Central memory CD8-positive, alpha-beta T cell (primary cell): ENCODE data around the gene CCN5.
"Not testable (repeated sequence)": the region's sequence is repeated elsewhere in the genome, so short reads cannot be mapped to it uniquely, and the experiment has no call there.

Experiments
- ATAC-seq: fragments of 150-1000 bp; cut with Tn5 transposase; replicated peaks from 2 replicates; pipeline ENCODE4 v1.10.0; 2022; ENCODE audit warnings: mild to moderate bottlenecking, moderate FRiP score, moderate number of reproducible peaks; ENCODE audit not compliant: poor library complexity, severe bottlenecking; ENCODE audit errors: extremely low read depth
- DNase-seq, 2 donors: peaks; one replicate each; pipeline ENCODE4 v3.0.0; 2021; ENCODE audit warnings: low spot score in 2 of 2
- H3K27ac Mint-ChIP-seq: one replicate; pipeline ENCODE4 v1.8.0; 2022; ENCODE audit warnings: low read depth, mild to moderate bottlenecking, moderate library complexity, mixed read lengths
- H3K27me3 Mint-ChIP-seq: one replicate; pipeline ENCODE4 v1.8.0; 2022; ENCODE audit warnings: mixed read lengths
- H3K36me3 Mint-ChIP-seq: one replicate; pipeline ENCODE4 v1.8.0; 2022; ENCODE audit warnings: mild to moderate bottlenecking, moderate library complexity, mixed read lengths; ENCODE audit not compliant: insufficient read depth
- H3K4me1 Mint-ChIP-seq: one replicate; pipeline ENCODE4 v1.8.0; 2022; ENCODE audit warnings: mixed read lengths
- H3K4me3 Mint-ChIP-seq: one replicate; pipeline ENCODE4 v1.8.0; 2022; ENCODE audit warnings: mild to moderate bottlenecking, moderate library complexity, mixed read lengths
- H3K9me3 Mint-ChIP-seq: one replicate; pipeline ENCODE4 v1.8.0; 2022; ENCODE audit warnings: mixed read lengths

Gene CCN5

GRCh38 chr20:44688053-44688625 lies 27.0 kb upstream of the CCN5 start:
- Mint-ChIP-seq H3K4me3 (no peak overlapping the region), H3K36me3 (no peaks in the 10 kb centered on the region), H3K9me3 (no peaks in the 10 kb centered on the region), H3K4me1 (peaks cover 5% of the 10 kb centered on the region), H3K27ac (no peak overlapping the region), H3K27me3 (peaks cover 19% of the 10 kb centered on the region)
- DNase-seq (no peak), ATAC-seq (no peak)

- Mint-ChIP-seq H3K36me3 (no peaks in the 10 kb centered on the region), H3K4me1 (peaks cover 5% of the 10 kb centered on the region), H3K9me3 (no peaks in the 10 kb centered on the region), H3K4me3 (no peak overlapping the region), H3K27ac (no peak overlapping the region), H3K27me3 (peaks cover 19% of the 10 kb centered on the region)
- ATAC-seq (no peak), DNase-seq (no peak)
Measured at GRCh38 chr20:44689809-44690208, 25.4 kb upstream of the CCN5 start.

GRCh38 chr20:44690781-44691423 lies 24.3 kb upstream of the CCN5 start:
- Mint-ChIP-seq H3K27ac (no peak overlapping the region), H3K27me3 (peaks cover 19% of the 10 kb centered on the region), H3K9me3 (no peaks in the 10 kb centered on the region), H3K4me3 (no peak overlapping the region), H3K36me3 (no peaks in the 10 kb centered on the region), H3K4me1 (no peaks in the 10 kb centered on the region)
- ATAC-seq (no peak), DNase-seq (no peak)

DNA sequence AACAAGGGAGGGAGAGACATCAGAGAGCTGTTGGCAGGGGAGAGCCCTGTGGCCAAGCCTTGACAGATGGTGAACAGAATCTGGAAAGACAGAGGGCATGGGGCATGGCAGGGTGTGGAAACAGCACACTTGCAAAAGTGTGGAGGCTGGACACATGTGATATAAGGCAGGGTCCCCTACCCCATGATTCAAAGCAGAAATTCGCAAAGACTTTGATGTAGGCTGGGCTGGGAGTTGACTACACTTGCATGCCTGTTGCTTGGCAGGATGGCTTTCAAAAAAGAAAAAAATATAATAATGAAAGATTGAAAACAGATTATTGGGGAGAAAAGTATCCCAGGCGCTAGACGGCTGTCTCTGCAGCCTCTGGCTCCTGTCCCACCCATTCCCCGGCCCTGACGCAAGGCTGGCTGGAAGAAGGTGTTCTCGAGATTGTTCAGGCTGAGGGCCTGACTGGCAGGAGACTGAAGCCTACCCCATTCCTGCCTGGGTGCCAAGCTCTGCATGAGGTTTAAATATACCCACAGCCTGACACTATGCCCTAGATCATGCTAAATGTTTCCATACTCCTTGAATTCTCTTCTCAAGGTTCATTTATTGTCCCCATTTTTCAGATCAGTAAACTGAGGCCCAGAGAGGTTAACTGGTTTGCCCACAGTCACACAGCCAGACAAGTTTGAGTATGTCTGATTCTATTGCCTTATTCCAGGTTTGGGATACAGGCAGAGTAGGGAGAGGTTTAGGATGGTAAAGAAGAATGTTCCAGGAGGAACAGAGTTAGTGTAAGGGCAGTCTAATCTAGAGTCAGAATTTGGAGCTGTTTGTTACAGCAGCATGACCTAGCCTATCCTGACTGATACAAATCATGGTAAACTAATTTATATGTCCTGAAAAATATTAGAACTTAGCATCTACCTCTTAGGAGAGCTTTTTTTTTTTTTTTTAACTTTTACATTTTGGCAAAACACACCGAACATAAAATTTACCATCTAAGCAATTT lies 23.4 kb upstream of the CCN5 start:
- no peaks in the 10 kb centered on the region for H3K4me1 Mint-ChIP-seq
- H3K27me3 Mint-ChIP-seq, result peaks cover 17% of the 10 kb centered on the region
- H3K36me3 Mint-ChIP-seq, result no peaks in the 10 kb centered on the region
- ATAC-seq (no peak), DNase-seq (no peak)
- H3K4me3 Mint-ChIP-seq, result no peak overlapping the region
- H3K9me3 Mint-ChIP-seq, result no peaks in the 10 kb centered on the region
- H3K27ac Mint-ChIP-seq, result no peak overlapping the region

DNA sequence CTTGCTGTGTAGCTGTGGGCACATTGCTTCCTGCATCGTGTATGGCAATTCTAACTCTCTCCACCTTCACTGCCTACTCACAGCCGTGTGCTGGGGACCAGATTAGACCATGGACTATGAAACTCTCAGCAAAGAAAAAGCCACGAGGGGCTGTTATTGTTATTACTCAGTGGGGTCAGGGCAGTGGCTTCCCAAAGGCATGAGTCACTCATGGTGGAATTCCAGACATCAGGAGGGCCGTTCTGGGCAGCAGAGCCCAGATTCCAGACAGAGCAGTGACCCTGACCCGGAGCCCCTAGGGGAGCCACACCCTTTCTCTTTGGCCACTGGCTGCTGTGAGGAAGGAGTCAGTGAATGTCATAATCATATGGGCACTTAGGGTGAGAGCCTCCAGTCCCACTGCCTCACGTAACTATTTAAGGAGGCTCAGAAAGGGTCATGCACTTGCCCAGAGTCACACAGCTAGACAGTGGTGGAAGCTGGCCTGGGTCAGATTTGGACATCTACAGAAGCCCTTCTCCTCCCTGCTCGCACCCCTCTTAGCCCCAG lies 22.2 kb upstream of the CCN5 start:
- DNase-seq (no peak), ATAC-seq (no peak)
- no peak overlapping the region for H3K4me3 Mint-ChIP-seq
- H3K36me3 Mint-ChIP-seq, result no peaks in the 10 kb centered on the region
- peaks cover 8% of the 10 kb centered on the region for H3K27me3 Mint-ChIP-seq
- H3K27ac Mint-ChIP-seq, result no peak overlapping the region
- no peaks in the 10 kb centered on the region for H3K4me1 Mint-ChIP-seq
- H3K9me3 Mint-ChIP-seq, result no peaks in the 10 kb centered on the region

DNA sequence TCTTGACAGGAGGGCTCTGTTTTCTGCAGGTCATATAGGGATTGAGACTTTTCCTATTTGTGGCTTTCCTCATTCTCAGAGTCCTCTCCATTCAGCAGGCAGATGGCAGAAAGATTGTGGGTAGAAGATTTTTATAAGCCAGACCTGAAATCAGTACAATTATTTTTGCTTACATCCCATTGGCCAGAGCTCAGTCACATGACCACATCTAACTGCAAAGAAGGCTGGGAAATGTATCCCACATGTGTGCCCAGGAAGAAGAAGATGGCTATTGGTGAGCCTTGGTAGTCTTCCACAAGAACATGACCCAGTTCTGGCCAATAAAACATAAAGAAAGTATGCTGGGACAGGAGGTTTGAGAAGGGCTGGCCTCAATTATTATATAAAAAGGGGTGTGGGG lies 21.5 kb upstream of the CCN5 start:
- no peaks in the 10 kb centered on the region for H3K4me1 Mint-ChIP-seq
- H3K27me3 Mint-ChIP-seq, result peaks cover 8% of the 10 kb centered on the region
- no peaks in the 10 kb centered on the region for H3K9me3 Mint-ChIP-seq
- no peak overlapping the region for H3K27ac Mint-ChIP-seq
- ATAC-seq (no peak), DNase-seq (no peak)
- H3K4me3 Mint-ChIP-seq, result no peak overlapping the region
- H3K36me3 Mint-ChIP-seq, result no peaks in the 10 kb centered on the region

DNA sequence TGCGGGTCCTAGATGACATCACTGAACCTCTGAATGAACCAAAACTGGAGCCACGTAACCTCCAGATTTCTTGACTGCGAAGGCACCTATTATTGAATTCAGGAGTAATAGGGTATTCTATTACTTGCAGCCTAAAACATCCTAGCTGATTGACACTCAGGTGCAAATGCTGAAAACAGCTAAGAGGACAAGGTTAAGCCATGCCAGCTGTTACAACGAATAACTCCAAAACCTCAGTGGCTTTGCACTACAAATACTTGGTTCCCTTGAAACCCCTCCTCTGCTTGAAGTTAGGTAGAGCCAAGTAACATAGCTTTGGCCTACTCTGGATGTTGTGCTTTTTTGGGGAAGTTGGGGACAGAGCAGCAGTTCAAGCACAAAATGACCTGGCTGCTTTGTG lies 21.0 kb upstream of the CCN5 start:
- no peaks in the 10 kb centered on the region for H3K9me3 Mint-ChIP-seq
- peaks cover 8% of the 10 kb centered on the region for H3K27me3 Mint-ChIP-seq
- no peaks in the 10 kb centered on the region for H3K4me1 Mint-ChIP-seq
- no peak for DNase-seq
- no peak overlapping the region for H3K4me3 Mint-ChIP-seq
- no peak overlapping the region for H3K27ac Mint-ChIP-seq
- no peak for ATAC-seq
- H3K36me3 Mint-ChIP-seq, result no peaks in the 10 kb centered on the region

- Mint-ChIP-seq H3K9me3 (no peaks in the 10 kb centered on the region), H3K27ac (no peak overlapping the region), H3K4me3 (no peak overlapping the region), H3K36me3 (no peaks in the 10 kb centered on the region), H3K4me1 (no peaks in the 10 kb centered on the region), H3K27me3 (no peaks in the 10 kb centered on the region)
- DNase-seq (no peak), ATAC-seq (no peak)
Measured at GRCh38 chr20:44695295-44695673, 19.9 kb upstream of the CCN5 start.

- ATAC-seq (no peak), DNase-seq (no peak)
- no peak overlapping the region for H3K4me3 Mint-ChIP-seq
- H3K9me3 Mint-ChIP-seq, result no peaks in the 10 kb centered on the region
- H3K27ac Mint-ChIP-seq, result no peak overlapping the region
- no peaks in the 10 kb centered on the region for H3K36me3 Mint-ChIP-seq
- H3K4me1 Mint-ChIP-seq, result no peaks in the 10 kb centered on the region
- H3K27me3 Mint-ChIP-seq, result no peaks in the 10 kb centered on the region
Measured at GRCh38 chr20:44695674-44696300, 19.4 kb upstream of the CCN5 start.

DNA sequence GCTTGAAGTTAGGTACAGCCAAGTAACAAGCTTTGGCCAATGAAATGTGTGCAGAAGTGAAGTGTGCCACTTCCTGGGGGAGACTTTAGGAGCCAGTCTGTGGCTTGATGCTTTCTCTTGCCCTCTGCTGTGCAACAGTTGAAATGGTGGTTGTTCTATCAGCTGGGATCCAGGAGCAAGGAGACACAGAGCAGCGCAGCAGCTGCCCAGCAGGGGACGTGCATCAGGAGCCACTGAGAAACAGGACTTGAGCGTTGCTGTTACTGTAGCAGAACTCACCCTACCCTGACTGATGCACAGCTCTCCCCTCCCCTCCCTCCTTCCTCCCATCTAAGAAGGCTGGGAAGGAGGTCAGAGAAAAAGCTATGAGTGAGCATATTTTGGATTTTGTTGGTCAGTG lies 18.9 kb upstream of the CCN5 start:
- H3K9me3 Mint-ChIP-seq, result no peaks in the 10 kb centered on the region
- no peak for ATAC-seq
- no peak overlapping the region for H3K27ac Mint-ChIP-seq

DNA sequence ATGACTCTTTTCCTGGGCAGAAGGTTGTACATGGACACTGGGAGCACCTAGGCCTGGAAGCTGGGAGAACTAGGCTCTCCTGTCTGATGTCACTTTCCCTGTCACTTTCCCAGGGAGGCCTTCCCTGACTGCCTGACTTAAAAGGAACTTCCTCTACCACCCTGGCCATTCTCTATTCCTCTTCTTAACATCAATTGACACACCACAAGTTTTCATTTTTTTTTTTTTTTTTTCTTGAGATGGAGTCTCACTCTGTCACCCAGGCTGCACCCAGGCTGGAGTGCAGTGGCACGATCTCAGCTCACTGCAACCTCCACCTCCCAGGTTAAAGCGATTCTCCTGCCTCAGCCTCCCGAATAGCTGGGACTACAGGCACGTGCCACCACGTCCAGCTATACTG lies 18.1 kb upstream of the CCN5 start:
- not testable (repeated sequence) for DNase-seq, H3K27me3 Mint-ChIP-seq, ATAC-seq, H3K9me3 Mint-ChIP-seq, H3K4me3 Mint-ChIP-seq, H3K4me1 Mint-ChIP-seq, H3K36me3 Mint-ChIP-seq, H3K27ac Mint-ChIP-seq

More for the DNA sequence above, 18.9 kb upstream of the CCN5 start:
- H3K4me3 Mint-ChIP-seq, result no peak overlapping the region
- no peaks in the 10 kb centered on the region for H3K36me3 Mint-ChIP-seq
- no peaks in the 10 kb centered on the region for H3K27me3 Mint-ChIP-seq
- DNase-seq, result no peak
- no peaks in the 10 kb centered on the region for H3K4me1 Mint-ChIP-seq

DNA sequence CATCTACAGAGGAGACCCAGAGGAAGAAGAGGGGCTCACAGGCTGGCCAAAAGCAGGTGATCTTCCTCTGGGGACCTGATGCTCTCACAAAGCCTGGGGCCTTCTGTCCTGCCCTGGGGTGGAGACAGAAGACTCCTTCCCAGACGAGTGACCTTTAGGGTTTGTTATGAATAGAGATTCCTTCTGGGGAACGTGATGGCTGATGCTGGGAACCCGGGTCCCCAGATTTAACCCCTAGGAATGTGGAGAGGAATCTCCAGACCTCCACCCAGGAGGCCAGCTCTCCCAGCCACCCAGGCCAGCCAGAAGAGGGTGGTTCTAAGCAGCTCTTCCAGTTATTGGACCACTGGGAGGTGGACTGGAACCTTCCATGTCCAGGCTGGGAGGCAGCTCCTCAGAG lies 16.8 kb upstream of the CCN5 start:
- H3K4me3 Mint-ChIP-seq, result no peak overlapping the region
- DNase-seq (no peak), ATAC-seq (no peak)
- H3K9me3 Mint-ChIP-seq, result no peaks in the 10 kb centered on the region
- H3K27ac Mint-ChIP-seq, result no peak overlapping the region
- H3K27me3 Mint-ChIP-seq, result no peaks in the 10 kb centered on the region
- H3K36me3 Mint-ChIP-seq, result no peaks in the 10 kb centered on the region
- no peaks in the 10 kb centered on the region for H3K4me1 Mint-ChIP-seq
